Stimulated activated CD4-positive, alpha-beta T cell treated with anti-CD3 and anti-CD28 coated beads, Interleukin-2, amount 100 ng/mL, for 48 hours (primary cell): ENCODE measurements around the gene GTF2F2.

Experiments
- DNase-seq, 2 donors: peaks; one replicate each; pipeline ENCODE4 v3.0.0-alpha.2; 2020

The GTF2F2 gene, protein sequence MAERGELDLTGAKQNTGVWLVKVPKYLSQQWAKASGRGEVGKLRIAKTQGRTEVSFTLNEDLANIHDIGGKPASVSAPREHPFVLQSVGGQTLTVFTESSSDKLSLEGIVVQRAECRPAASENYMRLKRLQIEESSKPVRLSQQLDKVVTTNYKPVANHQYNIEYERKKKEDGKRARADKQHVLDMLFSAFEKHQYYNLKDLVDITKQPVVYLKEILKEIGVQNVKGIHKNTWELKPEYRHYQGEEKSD

DNA sequence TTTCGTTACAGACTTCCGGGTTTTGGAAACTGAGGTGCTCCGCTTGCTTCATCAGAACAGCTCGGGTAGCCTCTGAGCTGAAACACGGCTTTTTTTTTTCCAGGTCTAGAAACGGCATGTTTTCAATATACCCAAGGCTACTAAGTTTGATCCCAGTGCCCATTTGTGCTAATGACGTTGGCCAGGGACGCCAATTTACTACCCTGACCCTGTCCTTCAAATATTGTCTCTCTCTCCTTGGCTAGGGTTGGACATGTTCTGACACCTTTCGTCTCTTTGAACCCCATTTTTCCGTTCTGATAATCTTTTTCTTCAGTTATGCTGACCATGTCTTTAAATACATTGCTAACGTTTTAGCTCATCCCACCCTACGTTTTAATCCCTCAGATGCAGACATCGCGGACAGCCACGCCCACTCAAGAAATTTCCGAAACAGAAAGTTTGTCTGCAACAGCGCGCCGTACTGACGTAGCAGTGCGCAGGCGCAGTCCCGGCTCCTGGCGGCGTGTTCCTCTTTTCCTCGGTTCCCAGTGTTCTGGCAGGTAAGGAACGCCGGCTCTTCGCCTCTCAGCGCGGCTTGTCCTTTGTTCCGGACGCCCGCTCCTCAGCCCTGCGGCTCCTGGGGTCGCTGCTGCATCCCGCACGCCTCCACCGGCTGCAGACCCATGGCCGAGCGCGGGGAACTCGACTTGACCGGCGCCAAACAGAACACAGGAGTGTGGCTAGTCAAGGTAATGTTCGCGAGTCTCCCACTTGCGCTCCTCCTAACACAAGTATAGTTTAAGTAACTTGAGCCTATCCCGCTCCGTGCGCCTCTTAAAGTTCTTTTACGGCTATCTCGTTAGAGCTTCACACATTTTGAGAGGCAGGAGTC is at the start of gene GTF2F2:
Gene GTF2F2, plus strand, starts transcription at position 520 of the 874 bp plus-strand sequence. Its CDS starts 146 bp downstream, at position 666.
- DNase-seq: peak; percentile 81 to 83

DNA sequence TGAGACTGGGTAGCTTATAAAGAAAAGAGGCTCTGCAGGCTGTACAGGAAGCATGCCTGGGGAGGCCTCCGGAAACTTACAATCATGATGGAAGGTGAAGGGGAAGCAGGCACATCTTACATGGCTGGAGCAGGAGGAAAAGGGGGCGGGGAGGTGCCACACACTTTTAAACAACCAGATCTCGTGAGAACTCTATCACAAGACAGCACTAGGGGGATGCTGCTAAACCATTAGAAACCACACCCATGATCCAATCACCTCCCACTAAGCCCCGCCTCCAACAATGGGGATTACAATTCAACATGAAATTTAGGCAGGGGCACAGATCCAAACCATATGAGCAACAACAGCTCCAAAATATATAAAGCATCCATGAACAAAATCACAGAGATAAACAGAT is 46.5 kb upstream of the GTF2F2 start:
- no peak for DNase-seq

DNA sequence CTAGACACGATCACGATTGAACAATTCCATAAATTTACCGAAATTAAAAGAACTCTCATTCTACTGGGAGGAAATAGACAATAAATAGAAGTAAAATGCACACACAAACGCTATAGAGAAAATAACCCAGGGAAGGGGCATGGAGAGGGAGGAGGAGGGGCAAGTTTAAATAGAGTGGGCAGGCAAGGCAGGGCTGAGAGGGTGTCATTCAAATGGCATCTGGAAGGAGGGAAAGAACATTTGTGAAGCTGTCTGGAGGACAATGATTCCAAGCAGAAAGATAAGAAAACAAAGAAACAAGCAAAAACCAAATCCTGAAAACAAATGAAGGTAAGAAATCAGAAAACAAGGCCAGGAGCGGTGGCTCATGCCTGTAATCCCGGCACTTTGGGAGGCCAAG is 45.6 kb upstream of the GTF2F2 start:
- no peak for DNase-seq

DNA sequence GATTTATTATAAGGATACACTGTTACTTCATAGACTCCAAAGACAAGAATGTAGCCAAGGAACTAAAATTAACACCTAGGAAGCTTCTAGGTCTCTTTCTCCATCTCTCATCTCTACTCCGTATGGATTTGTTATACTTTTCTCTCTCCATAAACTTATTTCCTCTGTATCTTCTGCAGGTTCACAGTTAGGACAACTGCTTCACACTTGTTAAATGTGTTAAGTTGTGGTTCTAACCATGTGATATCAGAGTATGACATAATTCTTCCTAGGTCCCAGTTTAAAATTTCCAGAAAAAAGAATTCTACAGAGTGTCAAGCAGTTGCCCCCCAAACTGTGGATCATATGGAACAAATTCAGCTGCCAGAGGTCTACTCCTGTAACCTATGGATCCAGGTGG is 42.3 kb upstream of the GTF2F2 start:
- no peak for DNase-seq

DNA sequence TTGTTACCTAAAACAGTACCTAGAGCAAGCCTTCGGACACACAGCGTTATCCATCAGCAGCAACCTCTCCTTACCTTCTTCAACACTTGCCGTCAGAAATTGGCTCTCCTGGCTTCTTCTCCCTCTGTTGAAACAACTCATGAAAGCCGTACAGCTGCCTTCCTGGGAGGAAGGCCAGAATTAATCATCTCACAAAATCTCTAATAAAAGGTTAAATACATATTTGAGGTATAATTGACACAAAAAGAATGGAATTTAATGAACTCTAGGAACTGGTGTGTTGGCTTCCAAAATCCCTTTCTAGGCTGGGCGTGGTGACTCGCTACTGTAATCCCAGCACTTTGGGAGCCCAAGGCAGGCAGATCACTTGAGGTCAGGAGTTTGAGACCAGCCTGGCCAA is 37.3 kb upstream of the GTF2F2 start:
- no peak for DNase-seq

DNA sequence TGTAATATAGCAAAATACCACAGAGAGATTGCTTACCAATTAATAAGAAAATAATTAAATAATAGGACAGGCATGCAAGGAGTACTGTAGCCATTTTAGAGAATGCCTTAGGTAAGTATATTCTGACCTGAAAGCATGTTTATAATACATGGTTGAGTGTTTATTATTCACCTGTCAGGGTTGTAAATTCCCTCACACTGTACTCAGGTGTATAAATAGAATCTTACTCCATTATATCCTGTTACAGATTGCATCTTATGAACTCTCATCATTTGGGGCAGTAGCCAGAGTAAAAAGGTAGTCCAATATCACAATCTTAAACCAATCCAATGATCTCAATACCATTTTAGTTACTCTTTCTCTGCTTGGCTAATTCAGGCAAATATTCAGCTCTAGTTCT is 35.8 kb upstream of the GTF2F2 start:
- no peak for DNase-seq

DNA sequence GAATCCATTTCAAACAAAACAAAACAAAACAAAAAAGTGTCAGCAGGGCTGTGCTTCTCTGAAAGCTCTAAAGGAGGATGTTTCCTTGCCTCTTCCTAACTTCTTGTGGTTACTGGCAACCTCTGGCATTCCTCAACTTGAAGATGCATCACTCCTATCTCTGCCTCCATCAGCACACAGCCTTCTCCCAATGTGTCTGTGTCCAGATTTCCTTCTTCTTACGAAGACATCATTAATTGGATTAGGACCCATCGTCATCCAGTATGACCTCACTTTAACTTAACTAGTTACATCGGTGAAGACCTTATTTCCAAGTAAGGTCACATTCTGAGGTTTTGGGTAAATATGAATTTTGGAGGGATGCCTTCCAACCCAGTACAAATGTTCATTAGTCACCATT is 33.8 kb upstream of the GTF2F2 start:
- no peak for DNase-seq

DNA sequence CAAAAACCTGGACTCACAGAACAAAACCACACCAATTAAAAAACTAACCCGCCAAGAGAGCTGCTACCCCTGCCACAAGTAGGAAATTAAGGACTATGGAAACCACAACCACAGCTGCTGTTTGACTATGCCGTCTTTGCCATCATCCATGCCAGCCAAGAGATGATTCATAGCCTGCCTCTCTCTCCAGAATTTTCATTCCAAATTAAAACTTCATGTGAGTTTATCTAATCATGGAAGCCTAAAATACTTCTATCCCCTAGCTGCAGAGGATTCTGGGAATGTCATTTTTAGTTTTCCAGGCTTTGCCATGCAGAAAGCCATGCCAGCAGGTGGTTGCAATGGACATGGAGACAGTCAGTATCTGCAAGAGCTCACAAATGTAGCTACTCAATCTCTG is 27.6 kb upstream of the GTF2F2 start:
- DNase-seq: no peak

DNA sequence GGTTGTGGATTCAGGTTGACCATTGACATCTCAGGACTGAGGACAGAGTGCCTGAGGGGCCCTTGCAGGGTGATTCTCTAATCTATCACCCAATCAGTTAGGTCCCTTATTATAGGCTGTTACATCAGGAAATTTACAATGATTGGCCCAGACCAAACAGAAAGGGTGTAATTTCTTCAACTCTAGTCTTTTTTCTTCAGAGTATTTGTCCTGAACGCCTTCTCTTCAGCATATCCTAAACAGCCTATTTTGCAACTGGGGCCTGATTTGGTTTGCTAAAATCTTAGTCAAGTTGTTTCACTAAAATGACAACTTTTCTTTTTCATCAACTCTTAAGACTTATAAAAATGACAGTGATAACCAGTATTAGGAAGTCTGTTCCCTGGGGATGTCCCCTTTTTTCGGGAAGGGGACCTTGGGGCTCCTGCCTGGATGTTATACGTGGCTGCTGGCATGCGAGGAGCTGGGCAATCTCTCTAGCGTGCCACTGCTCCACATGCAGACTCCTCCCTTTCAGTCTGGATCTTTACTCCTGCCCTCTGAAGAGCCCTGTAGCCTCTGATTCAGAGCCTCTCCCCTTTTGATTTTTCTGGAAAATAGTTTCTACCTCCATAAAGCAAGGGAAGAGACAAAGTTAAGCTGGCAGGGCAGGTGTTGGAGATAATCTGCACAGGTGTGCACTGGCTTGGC is 19.6 kb upstream of the GTF2F2 start:
- no peak for DNase-seq

DNA sequence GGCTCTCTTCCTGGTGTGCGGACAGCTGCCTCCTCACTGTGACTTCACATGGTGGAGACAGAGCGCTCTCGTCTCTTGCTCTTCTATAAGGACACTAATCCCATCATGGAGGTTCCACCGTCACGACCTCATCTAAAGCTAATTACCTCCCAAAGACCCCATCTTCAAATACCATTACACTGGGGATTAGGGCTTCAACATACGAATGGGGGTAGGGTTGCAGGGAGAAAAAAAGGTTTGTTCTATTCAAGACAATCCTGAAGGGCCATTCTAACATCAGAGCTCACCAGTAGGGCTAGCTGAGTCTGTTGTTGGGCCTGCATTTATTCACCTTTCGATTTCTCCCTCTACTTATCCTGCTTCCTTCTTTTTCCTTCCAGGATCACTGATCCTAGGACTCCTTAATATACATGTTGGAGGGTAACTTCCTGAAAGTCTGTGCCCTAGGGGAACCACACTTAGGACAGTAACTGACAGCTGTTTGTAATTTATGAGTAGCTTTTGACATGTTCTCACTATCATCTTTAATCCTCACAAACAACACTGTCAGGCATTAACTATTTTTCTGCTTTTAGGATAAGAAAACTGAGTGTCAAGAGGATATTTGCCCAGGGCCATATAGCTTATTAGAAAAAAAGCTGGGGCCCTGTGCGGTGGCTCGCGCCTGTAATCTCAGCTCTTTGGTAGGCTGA is 18.8 kb upstream of the GTF2F2 start:
- DNase-seq: no peak

DNA sequence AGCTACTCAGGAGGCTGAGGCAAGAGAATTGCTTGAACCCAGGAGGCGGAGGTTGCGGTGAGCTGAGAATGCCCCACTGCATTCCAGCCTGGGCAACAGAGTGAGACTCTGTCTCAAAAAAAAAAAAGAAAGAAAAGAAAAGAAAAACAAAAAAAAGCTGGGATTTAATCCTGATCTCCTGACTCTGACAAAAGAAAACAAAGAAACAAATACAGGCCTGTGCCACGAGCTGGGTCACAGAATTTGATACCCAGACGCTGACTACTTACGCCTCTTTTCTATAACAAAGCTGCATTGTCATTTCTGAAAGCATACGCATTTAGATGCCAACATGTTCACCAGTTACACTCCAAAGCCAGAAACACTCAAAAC is 18.2 kb upstream of the GTF2F2 start:
- DNase-seq: no peak

DNA sequence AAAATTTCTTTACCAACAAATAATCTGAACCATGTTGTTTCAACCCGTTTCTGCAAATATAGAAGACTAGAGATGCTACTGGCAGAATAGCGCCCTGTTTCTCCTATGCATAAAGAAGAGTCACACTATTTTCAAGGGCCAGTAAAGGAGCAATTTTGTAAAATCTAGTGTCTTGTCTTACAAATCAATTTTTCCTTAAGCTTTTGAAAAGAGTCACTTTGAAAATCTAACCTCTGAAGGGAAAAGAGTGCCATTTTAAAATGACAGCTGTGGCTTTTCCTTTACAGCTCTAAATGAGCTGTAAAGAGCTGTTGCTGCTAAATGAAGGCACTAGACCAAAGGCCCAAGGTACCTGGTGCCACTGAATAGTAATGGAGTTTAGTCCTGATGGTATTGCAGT is 16.9 kb upstream of the GTF2F2 start:
- DNase-seq: no peak

DNA sequence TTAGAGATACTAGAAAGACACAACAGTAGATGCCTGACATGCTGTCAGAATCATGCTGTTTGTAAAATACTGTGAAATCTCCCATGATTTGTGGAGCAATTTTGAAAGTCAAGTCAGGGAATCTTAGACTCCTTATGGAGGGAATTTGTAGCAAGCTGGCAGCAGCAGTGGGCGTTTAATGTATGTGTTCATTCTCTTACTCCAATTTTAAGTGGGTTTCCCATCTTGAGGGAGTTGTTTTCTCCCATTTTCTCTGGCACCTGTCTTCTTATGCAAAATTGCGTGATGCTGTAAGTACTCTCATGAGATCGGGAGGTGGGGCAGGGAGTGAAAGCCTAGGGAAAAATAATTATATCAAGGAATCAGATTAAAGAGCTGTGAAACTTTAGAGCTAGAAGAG is 16.0 kb upstream of the GTF2F2 start:
- no peak for DNase-seq

DNA sequence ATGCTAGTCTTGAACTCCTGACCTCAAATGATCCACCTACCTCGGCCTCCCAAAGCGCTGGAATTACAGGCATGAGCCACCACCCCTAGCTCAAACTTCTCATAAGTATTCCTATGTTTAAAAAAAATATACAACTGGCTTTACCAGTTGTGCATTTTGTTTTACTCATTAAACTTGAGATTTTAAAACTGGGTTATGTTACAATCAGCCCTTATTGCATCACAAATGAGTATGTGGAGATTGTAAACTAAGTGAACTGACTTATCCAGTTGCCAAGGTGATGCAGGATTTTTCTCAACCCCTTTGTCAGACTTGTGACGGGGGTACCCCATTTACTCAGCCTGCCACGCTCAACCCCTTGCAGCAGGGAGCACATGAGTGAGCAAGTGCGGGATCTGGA is 14.4 kb upstream of the GTF2F2 start:
- DNase-seq: no peak

DNA sequence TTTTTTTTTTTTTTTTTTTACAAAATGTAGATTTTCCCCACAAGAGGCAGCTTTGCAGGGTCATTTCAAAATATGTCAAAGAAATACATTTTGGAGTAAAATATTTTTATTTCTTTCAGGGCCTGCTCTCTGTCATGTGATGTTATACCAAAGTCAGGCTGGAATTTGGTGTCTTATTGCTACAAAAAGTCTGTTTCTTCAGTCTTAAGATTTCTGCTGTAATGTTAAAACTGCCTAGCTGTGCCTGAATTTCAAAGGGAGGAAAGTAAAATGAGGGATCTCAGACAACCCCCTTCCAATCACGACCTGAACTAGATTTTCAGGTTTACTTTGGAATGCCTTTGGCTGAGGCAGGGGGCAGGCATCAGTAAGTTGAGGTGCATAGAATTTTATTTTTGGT is 12.8 kb upstream of the GTF2F2 start:
- no peak for DNase-seq

DNA sequence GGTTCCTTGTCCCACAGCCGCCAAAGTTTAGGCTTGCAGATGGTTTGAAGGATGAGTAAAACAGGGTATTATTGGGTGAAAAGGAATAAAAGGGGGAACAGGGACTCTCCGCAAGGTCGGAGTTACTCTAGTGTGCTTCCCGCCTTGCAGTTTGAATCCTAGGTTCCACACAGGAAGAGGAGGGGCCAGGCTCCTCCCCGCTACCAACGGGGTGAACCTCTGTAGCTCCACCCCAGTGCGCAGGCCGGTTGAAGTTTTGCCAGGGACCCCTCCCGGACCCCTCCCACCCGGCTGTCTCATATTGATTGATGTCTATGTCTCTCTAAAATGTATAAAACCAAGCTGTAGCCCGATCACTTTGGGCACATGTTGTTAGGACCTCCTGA is 11.6 kb upstream of the GTF2F2 start:
- peak in 1 of 2 donors; percentile 1 for DNase-seq

DNA sequence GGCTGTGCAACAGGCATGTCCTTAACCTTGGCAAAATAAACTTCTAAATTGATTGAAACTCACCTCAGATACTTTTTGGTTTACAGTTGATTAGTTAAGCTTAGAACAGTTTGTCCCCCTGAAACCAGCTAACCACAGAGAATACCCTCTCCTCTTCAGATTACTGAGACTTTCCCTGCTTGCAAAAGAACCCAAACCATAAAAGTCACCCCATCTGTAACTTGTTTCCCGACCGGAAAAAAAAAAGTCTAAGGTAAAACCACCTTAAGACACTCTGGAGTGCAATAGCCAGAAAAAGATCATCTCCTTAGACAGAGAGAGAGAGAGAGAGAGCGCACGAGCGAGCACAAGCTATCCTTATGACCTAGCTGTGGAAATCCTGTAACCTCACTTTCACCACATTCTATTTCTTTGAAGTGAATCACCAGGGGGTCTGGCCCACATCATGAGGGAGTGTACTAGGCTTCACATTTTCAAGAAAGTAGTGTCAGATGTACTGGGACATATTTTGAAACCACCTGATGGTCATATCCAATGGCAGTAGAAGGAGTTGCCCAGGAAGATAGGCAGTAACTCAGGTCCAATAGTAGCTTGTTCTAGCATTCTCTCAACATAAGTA is 11.1 kb upstream of the GTF2F2 start:
- peak in 1 of 2 donors; percentile 6 for DNase-seq

DNA sequence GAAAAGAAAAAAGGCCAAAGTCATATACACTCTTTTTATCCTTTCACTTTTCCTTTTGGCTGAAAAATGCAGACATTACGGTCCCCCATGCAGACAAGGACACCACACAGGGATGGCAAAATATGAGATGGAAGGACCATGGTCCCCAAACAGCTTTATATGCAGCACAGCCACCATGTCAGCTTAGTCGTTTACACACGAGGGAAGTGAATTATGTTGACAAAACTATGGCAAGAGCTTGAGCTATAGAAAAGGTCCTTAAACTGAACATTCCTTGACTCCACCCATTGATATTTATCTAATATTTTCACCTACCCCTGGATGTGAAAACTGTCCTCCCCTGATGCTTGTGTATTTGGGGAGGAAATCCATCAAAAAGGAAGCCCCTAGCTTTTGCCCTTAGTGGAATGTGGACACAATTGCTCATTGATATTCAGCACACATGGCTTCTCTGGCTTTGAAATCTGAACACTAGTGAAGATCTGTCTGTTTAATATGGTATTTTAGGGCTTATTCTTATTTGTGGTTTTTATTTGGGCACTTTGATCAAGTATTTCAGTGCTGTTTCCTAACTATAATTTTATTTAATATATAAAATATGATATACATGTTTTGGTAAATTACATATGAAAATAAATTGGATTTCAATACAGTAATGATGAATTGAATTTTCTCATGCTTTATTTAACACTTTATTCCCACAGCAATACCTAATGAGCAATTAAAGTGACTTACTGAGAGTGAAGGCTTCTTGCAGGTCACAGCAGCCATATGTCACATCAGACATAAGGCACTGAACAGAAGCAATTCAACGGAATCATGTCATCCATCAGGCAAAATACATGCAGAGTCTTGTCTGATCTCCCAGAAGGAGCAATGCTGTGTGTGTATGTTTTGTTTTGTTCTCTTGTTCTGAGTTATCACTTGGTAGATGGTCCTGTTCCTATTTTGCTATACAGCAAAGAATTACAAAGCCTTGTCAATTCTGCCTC is 6.8 kb upstream of the GTF2F2 start:
- DNase-seq: no peak

DNA sequence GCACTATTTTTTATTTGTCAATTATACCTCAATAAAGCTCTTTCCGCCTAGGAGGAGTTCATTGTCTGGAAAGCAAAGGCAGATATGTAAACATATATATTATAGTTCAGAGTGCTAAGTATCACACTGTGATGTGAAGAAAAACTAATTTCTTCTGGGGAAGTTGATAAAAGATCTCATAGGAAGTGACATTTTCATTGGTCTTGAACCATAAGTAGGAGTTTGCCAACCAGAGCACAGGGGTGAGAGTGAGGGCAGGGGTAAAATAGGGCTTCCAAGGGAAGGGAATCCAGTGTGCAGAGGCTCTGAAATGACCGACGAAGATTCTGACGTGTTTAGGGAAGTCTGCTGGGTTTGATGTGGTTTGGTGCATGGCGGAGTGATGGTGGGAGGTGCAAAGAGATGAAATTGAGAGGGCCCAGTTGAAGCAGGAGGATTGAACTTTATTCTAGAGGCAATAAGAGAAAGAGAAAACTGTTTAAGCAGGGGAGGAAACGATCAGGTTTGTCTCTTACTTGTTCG is 780 bp upstream of the GTF2F2 start:
- peak; percentile 38 to 45 for DNase-seq

DNA sequence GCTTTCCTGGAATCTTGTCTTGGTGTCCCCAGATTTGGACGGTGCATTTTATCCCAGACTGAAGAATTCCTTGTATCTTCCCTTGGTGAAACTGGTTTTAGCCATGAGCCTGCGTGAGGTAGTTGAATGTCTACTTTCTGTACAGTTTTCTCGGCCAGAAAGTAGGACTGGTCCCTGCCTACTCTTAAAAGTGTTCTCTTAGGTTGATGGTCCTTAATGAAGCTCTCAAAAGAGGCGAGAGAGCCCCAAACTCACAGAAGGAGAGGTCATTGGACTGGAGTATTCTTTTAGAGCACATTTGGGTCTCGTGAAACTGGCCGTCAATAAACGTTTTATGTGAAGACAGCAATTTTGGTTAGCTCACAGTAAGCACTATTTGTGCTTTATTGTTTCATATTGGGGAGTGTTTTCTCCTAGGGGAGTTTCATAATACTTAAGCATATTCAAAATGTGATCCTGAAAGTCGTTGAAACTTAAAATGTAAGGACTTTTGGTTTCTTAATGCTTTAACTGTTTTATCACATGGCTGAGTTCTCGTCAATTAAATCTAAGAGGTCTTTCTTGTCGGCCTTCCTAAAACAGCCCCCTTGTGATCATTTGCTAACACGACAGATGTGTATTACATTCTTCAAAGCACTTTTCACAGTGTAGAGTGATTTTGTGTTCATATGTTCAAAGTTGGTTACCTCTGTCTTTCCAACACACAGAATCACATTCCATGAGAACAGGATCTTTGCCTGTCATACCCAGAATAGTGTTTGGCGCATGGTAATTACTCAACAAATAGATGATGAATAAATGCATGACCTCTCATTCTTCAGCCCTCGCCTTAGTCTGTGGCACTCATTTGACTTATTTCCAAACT is 889 bp downstream of the GTF2F2 start:
- DNase-seq: no peak
